ENCODE results near the gene NEB. TPM values are rescaled to one million over a fixed set of nuclear protein-coding genes. Genes with fewer than 3 reads are reported as not detected.
A peak's percentile ranks its signal among the peaks of the same experiment; 100 is the strongest.

The NEB gene
- polyA plus RNA-seq, 4 donors: 0.36 to 16.1 (median 1.2) TPM

GRCh38 chr2:151658081-151658480 lies 76.2 kb downstream of the NEB start:
- 75 to 84% (median 76%) methylated on average over 2 of the region's 2 CpGs for WGBS, 3 donors
- no peak for FAIRE-seq
- Histone ChIP-seq H3K9me3 (ENCODE audit: control insufficient read depth in 2 of 2, insufficient read depth in 1 of 2, low read depth in 1 of 2, low read length in 1 of 2) (no peaks in the 10 kb centered on the region), H3K4me1 (ENCODE audit: control insufficient read depth in 3 of 3, insufficient read depth in 2 of 3, low read depth in 1 of 3, low read length in 2 of 3) (no peaks in the 10 kb centered on the region), H3K27me3 (ENCODE audit: control insufficient read depth in 3 of 3, insufficient read depth in 3 of 3, low read length in 3 of 3) (no peaks in the 10 kb centered on the region), H3K36me3 (ENCODE audit: control insufficient read depth in 3 of 3, insufficient read depth in 2 of 3, low read depth in 1 of 3, low read length in 3 of 3) (no peaks in the 10 kb centered on the region), H3K4me3 (ENCODE audit: low read depth in 1 of 3, low read length in 3 of 3) (no peak overlapping the region), H3K27ac (ENCODE audit: low read depth in 1 of 3, low read length in 2 of 3) (no peak overlapping the region)
- no peak for DNase-seq

GRCh38 chr2:151657667-151658076 lies 76.6 kb downstream of the NEB start:
- Histone ChIP-seq H3K27me3 (ENCODE audit: control insufficient read depth in 3 of 3, insufficient read depth in 3 of 3, low read length in 3 of 3) (no peaks in the 10 kb centered on the region), H3K36me3 (ENCODE audit: control insufficient read depth in 3 of 3, insufficient read depth in 2 of 3, low read depth in 1 of 3, low read length in 3 of 3) (no peaks in the 10 kb centered on the region), H3K27ac (ENCODE audit: low read depth in 1 of 3, low read length in 2 of 3) (no peak overlapping the region), H3K4me1 (ENCODE audit: control insufficient read depth in 3 of 3, insufficient read depth in 2 of 3, low read depth in 1 of 3, low read length in 2 of 3) (no peaks in the 10 kb centered on the region), H3K9me3 (ENCODE audit: control insufficient read depth in 2 of 2, insufficient read depth in 1 of 2, low read depth in 1 of 2, low read length in 1 of 2) (no peaks in the 10 kb centered on the region), H3K4me3 (ENCODE audit: low read depth in 1 of 3, low read length in 3 of 3) (no peak overlapping the region)
- FAIRE-seq (no peak), DNase-seq (no peak)
- 81 to 88% (median 84%) methylated on average over 2 of the region's 2 CpGs for WGBS, 3 donors

- Histone ChIP-seq H3K27me3 (ENCODE audit: control insufficient read depth in 3 of 3, insufficient read depth in 3 of 3, low read length in 3 of 3) (no peaks in the 10 kb centered on the region), H3K36me3 (ENCODE audit: control insufficient read depth in 3 of 3, insufficient read depth in 2 of 3, low read depth in 1 of 3, low read length in 3 of 3) (no peaks in the 10 kb centered on the region), H3K4me1 (ENCODE audit: control insufficient read depth in 3 of 3, insufficient read depth in 2 of 3, low read depth in 1 of 3, low read length in 2 of 3) (no peaks in the 10 kb centered on the region), H3K9me3 (ENCODE audit: control insufficient read depth in 2 of 2, insufficient read depth in 1 of 2, low read depth in 1 of 2, low read length in 1 of 2) (no peaks in the 10 kb centered on the region), H3K4me3 (ENCODE audit: low read depth in 1 of 3, low read length in 3 of 3) (no peak overlapping the region), H3K27ac (ENCODE audit: low read depth in 1 of 3, low read length in 2 of 3) (no peak overlapping the region)
- 57 to 80% (median 66%) methylated on average over 8 of the region's 8 CpGs for WGBS, 3 donors
- FAIRE-seq: no peak
- DNase-seq: peak in 1 of 2 donors; percentile 5
Observed at GRCh38 chr2:151655663-151656398, 78.4 kb downstream of the NEB start.

GRCh38 chr2:151654891-151655290 lies 79.4 kb downstream of the NEB start:
- DNase-seq: no peak
- no peaks in the 10 kb centered on the region for H3K4me1 ChIP-seq (ENCODE audit: control insufficient read depth in 3 of 3, insufficient read depth in 2 of 3, low read depth in 1 of 3, low read length in 2 of 3)
- no peak overlapping the region for H3K27ac ChIP-seq (ENCODE audit: low read depth in 1 of 3, low read length in 2 of 3)
- no peak overlapping the region for H3K4me3 ChIP-seq (ENCODE audit: low read depth in 1 of 3, low read length in 3 of 3)
- no peaks in the 10 kb centered on the region for H3K27me3 ChIP-seq (ENCODE audit: control insufficient read depth in 3 of 3, insufficient read depth in 3 of 3, low read length in 3 of 3)
- FAIRE-seq: no peak
- H3K36me3 ChIP-seq (ENCODE audit: control insufficient read depth in 3 of 3, insufficient read depth in 2 of 3, low read depth in 1 of 3, low read length in 3 of 3): no peaks in the 10 kb centered on the region
- no peaks in the 10 kb centered on the region for H3K9me3 ChIP-seq (ENCODE audit: control insufficient read depth in 2 of 2, insufficient read depth in 1 of 2, low read depth in 1 of 2, low read length in 1 of 2)

GRCh38 chr2:151654085-151654484 lies 80.2 kb downstream of the NEB start:
- Histone ChIP-seq H3K27me3 (ENCODE audit: control insufficient read depth in 3 of 3, insufficient read depth in 3 of 3, low read length in 3 of 3) (no peaks in the 10 kb centered on the region), H3K9me3 (ENCODE audit: control insufficient read depth in 2 of 2, insufficient read depth in 1 of 2, low read depth in 1 of 2, low read length in 1 of 2) (no peaks in the 10 kb centered on the region), H3K36me3 (ENCODE audit: control insufficient read depth in 3 of 3, insufficient read depth in 2 of 3, low read depth in 1 of 3, low read length in 3 of 3) (no peaks in the 10 kb centered on the region), H3K27ac (ENCODE audit: low read depth in 1 of 3, low read length in 2 of 3) (no peak overlapping the region), H3K4me1 (ENCODE audit: control insufficient read depth in 3 of 3, insufficient read depth in 2 of 3, low read depth in 1 of 3, low read length in 2 of 3) (no peaks in the 10 kb centered on the region), H3K4me3 (ENCODE audit: low read depth in 1 of 3, low read length in 3 of 3) (no peak overlapping the region)
- DNase-seq (no peak), FAIRE-seq (no peak)
- 76 to 85% (median 85%) methylated on average over 3 of the region's 3 CpGs for WGBS, 3 donors

- Histone ChIP-seq H3K4me3 (ENCODE audit: low read depth in 1 of 3, low read length in 3 of 3) (no peak overlapping the region), H3K4me1 (ENCODE audit: control insufficient read depth in 3 of 3, insufficient read depth in 2 of 3, low read depth in 1 of 3, low read length in 2 of 3) (no peaks in the 10 kb centered on the region), H3K27ac (ENCODE audit: low read depth in 1 of 3, low read length in 2 of 3) (no peak overlapping the region), H3K36me3 (ENCODE audit: control insufficient read depth in 3 of 3, insufficient read depth in 2 of 3, low read depth in 1 of 3, low read length in 3 of 3) (no peaks in the 10 kb centered on the region), H3K27me3 (ENCODE audit: control insufficient read depth in 3 of 3, insufficient read depth in 3 of 3, low read length in 3 of 3) (no peaks in the 10 kb centered on the region), H3K9me3 (ENCODE audit: control insufficient read depth in 2 of 2, insufficient read depth in 1 of 2, low read depth in 1 of 2, low read length in 1 of 2) (no peaks in the 10 kb centered on the region)
- FAIRE-seq (no peak), DNase-seq (no peak)
- WGBS, 3 donors: 85 to 91% (median 91%) methylated on average over 3 of the region's 3 CpGs
Observed at GRCh38 chr2:151651274-151651673, 83.0 kb downstream of the NEB start.

- FAIRE-seq (no peak), DNase-seq (no peak)
- no peaks in the 10 kb centered on the region for H3K4me1 ChIP-seq (ENCODE audit: control insufficient read depth in 3 of 3, insufficient read depth in 2 of 3, low read depth in 1 of 3, low read length in 2 of 3)
- no peak overlapping the region for H3K27ac ChIP-seq (ENCODE audit: low read depth in 1 of 3, low read length in 2 of 3)
- 88 to 95% (median 94%) methylated on average over 3 of the region's 3 CpGs for WGBS, 3 donors
- H3K27me3 ChIP-seq (ENCODE audit: control insufficient read depth in 3 of 3, insufficient read depth in 3 of 3, low read length in 3 of 3): no peaks in the 10 kb centered on the region
- no peaks in the 10 kb centered on the region for H3K9me3 ChIP-seq (ENCODE audit: control insufficient read depth in 2 of 2, insufficient read depth in 1 of 2, low read depth in 1 of 2, low read length in 1 of 2)
- H3K4me3 ChIP-seq (ENCODE audit: low read depth in 1 of 3, low read length in 3 of 3): no peak overlapping the region
- H3K36me3 ChIP-seq (ENCODE audit: control insufficient read depth in 3 of 3, insufficient read depth in 2 of 3, low read depth in 1 of 3, low read length in 3 of 3): no peaks in the 10 kb centered on the region
Observed at GRCh38 chr2:151650456-151650855, 83.8 kb downstream of the NEB start.

GRCh38 chr2:151649966-151650365 lies 84.3 kb downstream of the NEB start:
- no peak overlapping the region for H3K4me3 ChIP-seq (ENCODE audit: low read depth in 1 of 3, low read length in 3 of 3)
- WGBS, 3 donors: 95 to 98% (median 97%) methylated on average over 3 of the region's 3 CpGs
- no peaks in the 10 kb centered on the region for H3K9me3 ChIP-seq (ENCODE audit: control insufficient read depth in 2 of 2, insufficient read depth in 1 of 2, low read depth in 1 of 2, low read length in 1 of 2)
- no peaks in the 10 kb centered on the region for H3K36me3 ChIP-seq (ENCODE audit: control insufficient read depth in 3 of 3, insufficient read depth in 2 of 3, low read depth in 1 of 3, low read length in 3 of 3)
- H3K27me3 ChIP-seq (ENCODE audit: control insufficient read depth in 3 of 3, insufficient read depth in 3 of 3, low read length in 3 of 3): no peaks in the 10 kb centered on the region
- H3K4me1 ChIP-seq (ENCODE audit: control insufficient read depth in 3 of 3, insufficient read depth in 2 of 3, low read depth in 1 of 3, low read length in 2 of 3): no peaks in the 10 kb centered on the region
- H3K27ac ChIP-seq (ENCODE audit: low read depth in 1 of 3, low read length in 2 of 3): no peak overlapping the region
- DNase-seq (no peak), FAIRE-seq (no peak)

- DNase-seq (no peak), FAIRE-seq (no peak)
- Histone ChIP-seq H3K9me3 (ENCODE audit: control insufficient read depth in 2 of 2, insufficient read depth in 1 of 2, low read depth in 1 of 2, low read length in 1 of 2) (no peaks in the 10 kb centered on the region), H3K4me3 (ENCODE audit: low read depth in 1 of 3, low read length in 3 of 3) (no peak overlapping the region), H3K27me3 (ENCODE audit: control insufficient read depth in 3 of 3, insufficient read depth in 3 of 3, low read length in 3 of 3) (no peaks in the 10 kb centered on the region), H3K27ac (ENCODE audit: low read depth in 1 of 3, low read length in 2 of 3) (no peak overlapping the region), H3K4me1 (ENCODE audit: control insufficient read depth in 3 of 3, insufficient read depth in 2 of 3, low read depth in 1 of 3, low read length in 2 of 3) (no peaks in the 10 kb centered on the region), H3K36me3 (ENCODE audit: control insufficient read depth in 3 of 3, insufficient read depth in 2 of 3, low read depth in 1 of 3, low read length in 3 of 3) (no peaks in the 10 kb centered on the region)
- WGBS, 3 donors: 77 to 91% (median 89%) methylated on average over 1 of the region's 1 CpG
Observed at GRCh38 chr2:151649400-151649799, 84.9 kb downstream of the NEB start.
